SK-N-SH (cell line): ENCODE measurements around the gene SHLD1. TPM values are rescaled to one million over a fixed set of nuclear protein-coding genes. Genes with fewer than 3 reads are reported as not detected.

Experiments used
- CTCF ChIA-PET: fragments of 300-600, 350-600 bp; formaldehyde crosslinking; extraction: SDS; loops from one replicate; lab custom pipeline; 2021; lab: Yijun Ruan, JAX
- POLR2A ChIA-PET: fragments of 350-600 bp; sonication (Branson Sonifier 250); formaldehyde crosslinking; extraction: SDS; loops from one replicate; lab custom pipeline; 2020; ENCODE audit warnings: antibody characterized with exemption, inconsistent platforms; lab: Yijun Ruan, JAX
- DNase-seq: peaks from one replicate; pipeline ENCODE4 v3.0.0; 2012
- H2AFZ ChIP-seq: fragments of 200-600 bp; sonication (generic); 2 replicates; pipeline ENCODE4 v1.8.1; 2016; ENCODE audit warnings: antibody characterized with exemption, mild to moderate bottlenecking, low read depth
- H3F3A ChIP-seq: fragments of 200-600 bp; sonication (generic); replicated peaks from 2 replicates; pipeline ENCODE3; 2016; ENCODE audit warnings: antibody characterized with exemption, mild to moderate bottlenecking; ENCODE audit not compliant: insufficient read depth
- H3K27ac ChIP-seq, 2 experiments: fragments of 200-500 bp in 1 of 2; fragments of 200-600 bp in 1 of 2; sonication (Bioruptor generic) in 1 of 2; sonication (generic), shearing (Covaris generic) in 1 of 2; 2 replicates each; pipeline versions ENCODE4 v1.5.1 to v1.6.1; 2014 to 2016; ENCODE audit warnings: low read depth in 2 of 2, inconsistent platforms in 1 of 2, low read length in 1 of 2, mild to moderate bottlenecking in 1 of 2, mixed read lengths in 1 of 2
- H3K27me3 ChIP-seq: fragments of 200-600 bp; sonication (generic), shearing (Covaris generic); 2 replicates; pipeline ENCODE4 v1.6.1; 2016; ENCODE audit warnings: mixed run types; ENCODE audit not compliant: insufficient read depth
- H3K36me3 ChIP-seq, 2 experiments: fragments of 200-500 bp in 1 of 2; fragments of 200-600 bp in 1 of 2; sonication (Bioruptor generic) in 1 of 2; sonication (generic) in 1 of 2; replicated peaks in 1 of 2; 2 replicates each; pipeline versions ENCODE3 to v1.5.1; 2014 to 2016; ENCODE audit warnings: low read length in 1 of 2, mild to moderate bottlenecking in 1 of 2; ENCODE audit not compliant: insufficient read depth in 2 of 2, control insufficient read depth in 1 of 2
- H3K4me1 ChIP-seq, 2 experiments: fragments of 200-500 bp in 1 of 2; fragments of 200-600 bp in 1 of 2; sonication (Bioruptor generic) in 1 of 2; sonication (generic), shearing (Covaris generic) in 1 of 2; 2 replicates each; pipeline versions ENCODE4 v1.5.1 to v1.6.1; 2014 to 2016; ENCODE audit warnings: low read depth in 1 of 2, low read length in 1 of 2, mixed run types in 1 of 2; ENCODE audit not compliant: insufficient read depth in 2 of 2, control insufficient read depth in 1 of 2
- H3K4me2 ChIP-seq: fragments of 200-600 bp; sonication (generic), shearing (Covaris generic); 2 replicates; pipeline ENCODE4 v1.6.1; 2017; ENCODE audit warnings: mixed run types
- H3K4me3 ChIP-seq, 2 experiments: fragments of 200-500 bp in 1 of 2; fragments of 200-600 bp in 1 of 2; sonication (Bioruptor generic) in 1 of 2; sonication (generic), shearing (Covaris generic) in 1 of 2; 2 replicates each; pipeline versions ENCODE4 v1.5.1 to v1.8.1; 2014 to 2016; ENCODE audit warnings: low read depth in 2 of 2, inconsistent platforms in 1 of 2, low read length in 1 of 2, mild to moderate bottlenecking in 1 of 2, mixed read lengths in 1 of 2, moderate library complexity in 1 of 2
- H3K79me2 ChIP-seq: fragments of 200-600 bp; sonication (generic); 2 replicates; pipeline ENCODE4 v1.8.1; 2017; ENCODE audit warnings: mild to moderate bottlenecking; ENCODE audit not compliant: insufficient read depth
- H3K9ac ChIP-seq: fragments of 200-600 bp; sonication (generic); 2 replicates; pipeline ENCODE4 v1.6.1; 2017; ENCODE audit warnings: mixed run types
- H3K9me2 ChIP-seq: fragments of 200-600 bp; sonication (generic); 2 replicates; pipeline ENCODE4 v1.6.1; 2017; ENCODE audit warnings: mixed run types
- H3K9me3 ChIP-seq: fragments of 200-600 bp; sonication (generic); 2 replicates; pipeline ENCODE4 v1.6.1; 2017; ENCODE audit warnings: mixed run types, mild to moderate bottlenecking, moderate library complexity
- H4K20me1 ChIP-seq: fragments of 200-600 bp; sonication (generic); 2 replicates; pipeline ENCODE4 v1.6.1; 2017; ENCODE audit warnings: mild to moderate bottlenecking, mixed run types; ENCODE audit not compliant: insufficient read depth
- CHD2 ChIP-seq: fragments of 150-350 bp; IDR thresholded peaks from 2 replicates; pipeline ENCODE4 v1.6.1; 2018; ENCODE audit warnings: low read length; ENCODE audit not compliant: partially characterized antibody
- ELF1 ChIP-seq: IDR thresholded peaks from 2 replicates; pipeline ENCODE4 v1.4.0; 2012
- EP300 ChIP-seq, 2 experiments: IDR thresholded peaks; 2 replicates each; pipeline versions ENCODE4 v1.4.0 to v1.6.1; 2012; ENCODE audit warnings: borderline replicate concordance in 1 of 2, low read depth in 1 of 2, low read length in 1 of 2
- EZH2phosphoT487 ChIP-seq: fragments of 200-600 bp; sonication (generic); IDR thresholded peaks from 2 replicates; pipeline ENCODE4 v1.6.1; 2017; ENCODE audit warnings: low read depth, mixed run types, mild to moderate bottlenecking, antibody characterized with exemption, moderate library complexity, borderline replicate concordance
- FOSL2 ChIP-seq: IDR thresholded peaks from 2 replicates; pipeline ENCODE4 v1.4.0; 2012; ENCODE audit warnings: low read depth, mild to moderate bottlenecking, moderate library complexity, borderline replicate concordance
- GABPA ChIP-seq: IDR thresholded peaks from 2 replicates; pipeline ENCODE4 v1.4.0; 2012; ENCODE audit warnings: low read depth, mild to moderate bottlenecking
- GATA2 ChIP-seq: sonication (generic); formaldehyde crosslinking; IDR thresholded peaks from 2 replicates; pipeline ENCODE4 v1.5.0; 2020; ENCODE audit warnings: mild to moderate bottlenecking, missing genetic modification reagents
- MEF2A ChIP-seq: IDR thresholded peaks from 2 replicates; pipeline ENCODE4 v1.4.0; 2012; ENCODE audit warnings: low read depth, borderline replicate concordance
- MXI1 ChIP-seq: IDR thresholded peaks from 2 replicates; pipeline ENCODE4 v1.6.1; 2012; ENCODE audit warnings: mild to moderate bottlenecking, low read depth, low read length, improper control_type of control experiment
- RFX5 ChIP-seq: IDR thresholded peaks from 2 replicates; pipeline ENCODE4 v1.6.1; 2012; ENCODE audit warnings: mild to moderate bottlenecking, improper control_type of control experiment, low read length
- RXRA ChIP-seq: IDR thresholded peaks from 2 replicates; pipeline ENCODE4 v1.4.0; 2012; ENCODE audit warnings: low read depth, mild to moderate bottlenecking, borderline replicate concordance
- SIN3A ChIP-seq: IDR thresholded peaks from 2 replicates; pipeline ENCODE4 v1.6.1; 2012; ENCODE audit warnings: low read depth, mild to moderate bottlenecking, low read length, moderate library complexity, borderline replicate concordance
- SMC3 ChIP-seq: IDR thresholded peaks from 2 replicates; pipeline ENCODE4 v1.6.1; 2012; ENCODE audit warnings: low read depth, low read length, improper control_type of control experiment
- TAF1 ChIP-seq: IDR thresholded peaks from 2 replicates; pipeline ENCODE4 v1.6.1; 2012; ENCODE audit warnings: low read depth, mild to moderate bottlenecking, low read length, moderate library complexity, borderline replicate concordance
- WGBS: methylation state at CpG from one replicate; pipeline ENCODE4 v1.1.6; 2017; ENCODE audit warnings: low lambda C conversion rate; 5-methylcytosine and 5-hydroxymethylcytosine counted together
- polyA plus RNA-seq, 3 experiments: library from polyadenylated mRNA; depleted of rRNA; stranded (reverse); fragments of >200 nt; gene quantifications; 2 replicates each; pipeline ENCODE4 v1.2.3, GENCODE V29; 2012
- TF ChIP-seq, protein P1 (sequence below): IDR thresholded peaks from 2 replicates; pipeline ENCODE4 v1.4.0; 2012; ENCODE audit warnings: low read depth
- TF ChIP-seq, protein P2 (sequence below): IDR thresholded peaks from 2 replicates; pipeline ENCODE4; 2012
- TF ChIP-seq, protein P3 (sequence below): fragments of 200-600 bp; sonication (generic); IDR thresholded peaks from 2 replicates; pipeline ENCODE4 v1.6.1; 2017; ENCODE audit warnings: antibody characterized with exemption, mild to moderate bottlenecking, moderate library complexity
- TF ChIP-seq, protein P4 (sequence below): fragments of 150-350 bp; IDR thresholded peaks from 2 replicates; pipeline ENCODE4 v1.6.1; 2016; ENCODE audit warnings: mild to moderate bottlenecking, low read depth, low read length

SHLD1 gene
- polyA plus RNA-seq, 1 of the 3 experiments (the other 2 are of a cell fraction) = 4.5 TPM

DNA sequence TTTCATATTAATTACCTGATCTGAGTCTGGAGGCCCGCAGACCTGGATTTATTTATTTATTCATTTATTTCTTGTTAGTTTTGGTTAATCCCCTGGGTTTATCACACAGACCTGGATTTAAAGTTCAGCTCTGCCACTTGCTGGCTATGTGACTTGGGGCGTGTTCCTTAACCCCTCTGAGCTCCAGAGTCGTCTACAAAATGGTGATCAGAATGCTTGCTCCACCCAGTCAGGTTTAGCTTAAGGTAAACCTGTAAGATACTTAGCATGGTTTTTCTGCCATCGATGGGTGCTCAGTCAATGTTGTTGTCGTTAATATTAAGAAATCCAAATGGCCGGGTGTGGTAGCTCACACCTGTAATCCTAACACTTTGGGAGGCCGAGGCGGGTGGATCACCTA, 23.4 kb downstream of the SHLD1 start:
- Histone ChIP-seq H3K27me3 (no peaks in the 10 kb centered on the region), H3K79me2 (no peaks in the 10 kb centered on the region), H3K4me2 (no peak overlapping the region), H3K9me2 (no peaks in the 10 kb centered on the region), H2AFZ (no peak overlapping the region), H3K36me3 (no peaks in the 10 kb centered on the region), H3K9ac (no peak overlapping the region), H3K4me1 (peaks cover 0 to 4% of the 10 kb centered on the region in 2 experiments; a peak in 1 of 4 replicates), H3K4me3 (no peak overlapping the region), H3K9me3 (no peaks in the 10 kb centered on the region), H4K20me1 (no peaks in the 10 kb centered on the region), H3F3A (no peaks in the 10 kb centered on the region), H3K27ac (no peak overlapping the region)
- no peak for DNase-seq
- WGBS = 99% methylated on average over 8 of the region's 8 CpGs
- CTCF ChIA-PET = interaction anchor here (1.1 to 1.2 kb wide), 2 partner anchors 15 to 205 kb away, joined by 3 to 5 read pairs; no protein-coding TSS in a partner anchor
- TF ChIP-seq, protein P1, sequence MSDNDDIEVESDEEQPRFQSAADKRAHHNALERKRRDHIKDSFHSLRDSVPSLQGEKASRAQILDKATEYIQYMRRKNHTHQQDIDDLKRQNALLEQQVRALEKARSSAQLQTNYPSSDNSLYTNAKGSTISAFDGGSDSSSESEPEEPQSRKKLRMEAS = no peak
- TF ChIP-seq RFX5 = no peak
- TF ChIP-seq, protein P2, sequence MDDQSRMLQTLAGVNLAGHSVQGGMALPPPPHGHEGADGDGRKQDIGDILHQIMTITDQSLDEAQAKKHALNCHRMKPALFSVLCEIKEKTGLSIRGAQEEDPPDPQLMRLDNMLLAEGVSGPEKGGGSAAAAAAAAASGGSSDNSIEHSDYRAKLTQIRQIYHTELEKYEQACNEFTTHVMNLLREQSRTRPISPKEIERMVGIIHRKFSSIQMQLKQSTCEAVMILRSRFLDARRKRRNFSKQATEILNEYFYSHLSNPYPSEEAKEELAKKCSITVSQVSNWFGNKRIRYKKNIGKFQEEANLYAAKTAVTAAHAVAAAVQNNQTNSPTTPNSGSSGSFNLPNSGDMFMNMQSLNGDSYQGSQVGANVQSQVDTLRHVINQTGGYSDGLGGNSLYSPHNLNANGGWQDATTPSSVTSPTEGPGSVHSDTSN = no peak
- TF ChIP-seq, protein P3, sequence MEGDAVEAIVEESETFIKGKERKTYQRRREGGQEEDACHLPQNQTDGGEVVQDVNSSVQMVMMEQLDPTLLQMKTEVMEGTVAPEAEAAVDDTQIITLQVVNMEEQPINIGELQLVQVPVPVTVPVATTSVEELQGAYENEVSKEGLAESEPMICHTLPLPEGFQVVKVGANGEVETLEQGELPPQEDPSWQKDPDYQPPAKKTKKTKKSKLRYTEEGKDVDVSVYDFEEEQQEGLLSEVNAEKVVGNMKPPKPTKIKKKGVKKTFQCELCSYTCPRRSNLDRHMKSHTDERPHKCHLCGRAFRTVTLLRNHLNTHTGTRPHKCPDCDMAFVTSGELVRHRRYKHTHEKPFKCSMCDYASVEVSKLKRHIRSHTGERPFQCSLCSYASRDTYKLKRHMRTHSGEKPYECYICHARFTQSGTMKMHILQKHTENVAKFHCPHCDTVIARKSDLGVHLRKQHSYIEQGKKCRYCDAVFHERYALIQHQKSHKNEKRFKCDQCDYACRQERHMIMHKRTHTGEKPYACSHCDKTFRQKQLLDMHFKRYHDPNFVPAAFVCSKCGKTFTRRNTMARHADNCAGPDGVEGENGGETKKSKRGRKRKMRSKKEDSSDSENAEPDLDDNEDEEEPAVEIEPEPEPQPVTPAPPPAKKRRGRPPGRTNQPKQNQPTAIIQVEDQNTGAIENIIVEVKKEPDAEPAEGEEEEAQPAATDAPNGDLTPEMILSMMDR = no peak
- TF ChIP-seq SIN3A = no peak
- TF ChIP-seq EZH2phosphoT487 = no peak
- no peak for TF ChIP-seq FOSL2
- TF ChIP-seq CHD2 = no peak
- TF ChIP-seq MEF2A = no peak
- TF ChIP-seq GABPA = no peak
- TF ChIP-seq GATA2 (CRISPR knock-in tag) = no peak
- TF ChIP-seq, protein P4, sequence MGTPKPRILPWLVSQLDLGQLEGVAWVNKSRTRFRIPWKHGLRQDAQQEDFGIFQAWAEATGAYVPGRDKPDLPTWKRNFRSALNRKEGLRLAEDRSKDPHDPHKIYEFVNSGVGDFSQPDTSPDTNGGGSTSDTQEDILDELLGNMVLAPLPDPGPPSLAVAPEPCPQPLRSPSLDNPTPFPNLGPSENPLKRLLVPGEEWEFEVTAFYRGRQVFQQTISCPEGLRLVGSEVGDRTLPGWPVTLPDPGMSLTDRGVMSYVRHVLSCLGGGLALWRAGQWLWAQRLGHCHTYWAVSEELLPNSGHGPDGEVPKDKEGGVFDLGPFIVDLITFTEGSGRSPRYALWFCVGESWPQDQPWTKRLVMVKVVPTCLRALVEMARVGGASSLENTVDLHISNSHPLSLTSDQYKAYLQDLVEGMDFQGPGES = no peak
- TF ChIP-seq ELF1 = no peak
- TF ChIP-seq SMC3 = no peak
- TF ChIP-seq MXI1 = no peak
- no peak for TF ChIP-seq TAF1
- TF ChIP-seq RXRA = no peak
- no peak for TF ChIP-seq EP300 (IDR thresholded peaks at IDR 0.05; ENCODE audit: borderline replicate concordance in 1 of 2, low read depth in 1 of 2, low read length in 1 of 2)
- POLR2A ChIA-PET = no interaction called here
